Cardiac fibroblast (primary cell): Measurements from ENCODE around the gene GRIA4.
"Not testable (repeated sequence)": the region's sequence is repeated elsewhere in the genome, so short reads cannot be mapped to it uniquely, and the experiment has no call there.

Experiments used
- DNase-seq, 2 donors: peaks; one replicate each; pipeline versions ENCODE4 v3.0.0 to v3.0.0-alpha.2; 2010; ENCODE audit warnings: low read depth in 2 of 2
- H3K4me3 ChIP-seq, 2 donors: replicated peaks in 1 of 2; 1 replicate in 1 of 2; 2 replicates in 1 of 2; pipeline ENCODE4 v1.5.1; 2011; ENCODE audit warnings: low read depth in 2 of 2, low read length in 2 of 2, mild to moderate bottlenecking in 2 of 2, moderate library complexity in 1 of 2
- TF ChIP-seq, protein P1 (sequence below): IDR thresholded peaks from one replicate; pipeline ENCODE4 v1.5.1; 2011; ENCODE audit warnings: low read depth, mild to moderate bottlenecking, low read length, inconsistent platforms

GRIA4 gene

GRCh38 chr11:105870516-105871113 lies 260.7 kb downstream of the GRIA4 start:
- no peak for DNase-seq
- H3K4me3 ChIP-seq: no peak overlapping the region
- TF ChIP-seq, protein P1, sequence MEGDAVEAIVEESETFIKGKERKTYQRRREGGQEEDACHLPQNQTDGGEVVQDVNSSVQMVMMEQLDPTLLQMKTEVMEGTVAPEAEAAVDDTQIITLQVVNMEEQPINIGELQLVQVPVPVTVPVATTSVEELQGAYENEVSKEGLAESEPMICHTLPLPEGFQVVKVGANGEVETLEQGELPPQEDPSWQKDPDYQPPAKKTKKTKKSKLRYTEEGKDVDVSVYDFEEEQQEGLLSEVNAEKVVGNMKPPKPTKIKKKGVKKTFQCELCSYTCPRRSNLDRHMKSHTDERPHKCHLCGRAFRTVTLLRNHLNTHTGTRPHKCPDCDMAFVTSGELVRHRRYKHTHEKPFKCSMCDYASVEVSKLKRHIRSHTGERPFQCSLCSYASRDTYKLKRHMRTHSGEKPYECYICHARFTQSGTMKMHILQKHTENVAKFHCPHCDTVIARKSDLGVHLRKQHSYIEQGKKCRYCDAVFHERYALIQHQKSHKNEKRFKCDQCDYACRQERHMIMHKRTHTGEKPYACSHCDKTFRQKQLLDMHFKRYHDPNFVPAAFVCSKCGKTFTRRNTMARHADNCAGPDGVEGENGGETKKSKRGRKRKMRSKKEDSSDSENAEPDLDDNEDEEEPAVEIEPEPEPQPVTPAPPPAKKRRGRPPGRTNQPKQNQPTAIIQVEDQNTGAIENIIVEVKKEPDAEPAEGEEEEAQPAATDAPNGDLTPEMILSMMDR: no peak

GRCh38 chr11:105878510-105878909 lies 268.6 kb downstream of the GRIA4 start:
- no peak for DNase-seq
- no peak overlapping the region for H3K4me3 ChIP-seq
- TF ChIP-seq, protein P1: no peak

GRCh38 chr11:105878927-105879326 lies 269.1 kb downstream of the GRIA4 start:
- not testable (repeated sequence) for H3K4me3 ChIP-seq, DNase-seq

DNA sequence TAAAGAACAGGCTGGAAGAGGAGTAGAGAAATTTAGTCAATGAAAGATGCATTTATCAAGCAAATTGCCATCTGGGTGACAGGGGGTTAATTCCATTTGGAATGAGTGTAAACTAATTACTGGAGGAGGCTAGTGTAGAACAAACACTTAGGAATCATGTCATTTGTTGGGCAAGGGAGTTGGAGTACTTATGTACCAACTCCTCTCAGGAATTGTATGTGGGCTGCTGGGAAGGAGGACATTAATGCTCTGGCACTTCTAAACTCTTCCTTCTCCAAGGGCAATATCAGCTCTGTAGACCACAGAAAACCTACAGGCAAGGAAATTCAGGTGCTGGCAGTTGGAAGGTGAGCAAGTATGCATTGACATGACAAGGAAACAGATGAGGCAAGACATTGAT lies 271.2 kb downstream of the GRIA4 start:
- H3K4me3 ChIP-seq: no peak overlapping the region
- TF ChIP-seq, protein P1: no peak
- DNase-seq: no peak

DNA sequence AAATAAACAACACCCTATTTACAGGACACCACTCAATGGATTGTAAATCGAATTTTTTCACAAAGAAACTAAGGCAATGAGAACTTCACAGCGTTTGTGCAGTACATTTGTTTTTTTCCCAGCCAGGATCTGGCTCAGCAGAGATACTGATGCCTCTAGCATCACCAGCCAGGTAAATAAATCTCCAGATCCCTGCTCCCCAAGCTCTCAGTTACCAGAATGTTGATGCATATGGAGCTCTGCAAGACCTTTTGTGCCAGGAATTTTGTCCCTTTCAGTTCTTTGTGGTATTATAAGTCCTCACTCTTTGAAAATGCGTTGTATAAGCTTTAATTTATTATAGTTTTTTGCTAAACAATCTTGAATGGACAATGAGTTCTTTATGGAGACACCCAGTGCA lies 274.6 kb downstream of the GRIA4 start:
- TF ChIP-seq, protein P1: no peak
- no peak for DNase-seq
- no peak overlapping the region for H3K4me3 ChIP-seq

DNA sequence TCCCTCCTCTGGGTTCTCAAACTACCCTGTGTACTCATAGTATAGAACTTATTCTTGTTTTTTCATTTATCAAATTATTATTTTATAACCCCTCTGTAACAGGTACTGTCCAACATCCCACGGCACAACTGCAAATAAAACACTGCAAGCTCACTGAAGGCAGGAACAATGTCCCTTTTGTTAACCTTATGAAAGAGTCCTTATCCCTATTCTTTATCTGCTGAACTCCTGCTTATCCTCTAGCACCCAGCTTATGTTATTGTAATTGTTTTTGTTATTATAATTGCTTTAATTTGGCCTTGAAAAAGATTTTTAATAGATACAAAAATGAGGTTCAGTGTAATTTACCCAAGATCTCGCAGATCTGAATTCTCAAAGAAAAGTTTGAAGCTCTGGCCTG lies 281.8 kb downstream of the GRIA4 start:
- no peak for DNase-seq
- TF ChIP-seq, protein P1: no peak
- H3K4me3 ChIP-seq: no peak overlapping the region

DNA sequence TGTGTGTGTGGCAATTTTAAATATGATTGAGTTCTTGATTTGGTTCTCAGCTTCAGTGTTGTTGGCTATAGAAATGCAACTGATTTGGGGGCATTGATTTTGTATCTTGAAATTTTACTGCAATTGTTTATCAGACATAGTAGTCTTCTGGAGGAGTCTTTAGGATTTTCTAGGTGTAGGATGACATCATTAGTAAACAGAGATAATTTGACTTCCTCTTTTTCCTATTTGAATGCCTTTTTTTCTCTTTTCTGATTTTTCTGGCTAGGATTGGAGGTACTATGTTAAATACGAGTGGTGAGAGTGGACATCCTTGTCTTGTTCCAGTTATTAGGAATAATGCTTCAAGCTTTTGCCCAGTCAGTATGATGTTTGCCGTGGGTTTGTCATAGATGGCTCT lies 287.3 kb downstream of the GRIA4 start:
- no peak for DNase-seq
- TF ChIP-seq, protein P1: no peak
- no peak overlapping the region for H3K4me3 ChIP-seq
